HG03039 (cell line): Measurements from ENCODE around the gene NDUFB2.
"Not testable (repeated sequence)": the region's sequence is repeated elsewhere in the genome, so short reads cannot be mapped to it uniquely, and the experiment has no call there.

ENCODE experiments used
- ATAC-seq: cut with Tn5 transposase; IDR thresholded peaks from one replicate; pipeline ENCODE4 v1.9.1; 2021; ENCODE audit warnings: mild to moderate bottlenecking, moderate library complexity; ENCODE audit not compliant: unreplicated experiment

Gene NDUFB2

DNA sequence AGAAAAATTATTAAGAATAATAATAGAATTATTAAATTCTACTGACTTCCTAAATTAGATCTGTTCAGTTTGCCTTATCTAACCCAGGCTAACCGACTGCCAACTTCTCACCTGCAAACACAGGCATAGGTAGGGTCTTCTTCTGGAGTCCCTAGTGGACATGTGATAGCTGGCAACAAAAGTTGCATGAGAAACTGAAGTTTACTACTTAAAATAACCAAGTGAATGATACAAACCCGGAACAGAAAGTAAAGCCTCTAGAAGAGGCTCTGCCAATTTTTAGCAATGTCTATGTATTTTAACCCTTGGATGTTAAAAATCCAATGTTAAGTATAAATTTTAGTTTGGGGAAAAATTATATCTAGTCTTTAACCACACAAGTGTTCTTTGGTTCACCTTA is 37.6 kb downstream of the NDUFB2 start:
- no peak for ATAC-seq

DNA sequence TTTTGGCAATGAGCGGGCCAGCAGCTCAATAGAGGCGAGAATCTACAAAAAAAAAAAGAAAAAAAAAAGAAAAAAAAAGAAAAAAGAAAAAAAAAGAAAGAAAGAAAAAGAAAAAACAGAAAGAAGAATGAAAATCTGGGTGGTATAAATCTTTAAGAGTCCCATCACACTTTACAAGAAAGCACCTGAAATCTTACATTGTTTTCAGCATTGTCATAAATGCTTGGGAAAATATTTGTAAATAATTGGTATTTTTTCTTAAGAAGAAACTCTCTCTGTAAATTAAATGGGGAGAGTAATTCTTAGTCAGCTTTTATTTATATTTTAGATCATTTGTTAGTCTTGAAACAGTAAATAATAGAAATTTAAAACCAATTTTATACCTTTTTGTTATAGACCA is 38.2 kb downstream of the NDUFB2 start:
- ATAC-seq = no peak

DNA sequence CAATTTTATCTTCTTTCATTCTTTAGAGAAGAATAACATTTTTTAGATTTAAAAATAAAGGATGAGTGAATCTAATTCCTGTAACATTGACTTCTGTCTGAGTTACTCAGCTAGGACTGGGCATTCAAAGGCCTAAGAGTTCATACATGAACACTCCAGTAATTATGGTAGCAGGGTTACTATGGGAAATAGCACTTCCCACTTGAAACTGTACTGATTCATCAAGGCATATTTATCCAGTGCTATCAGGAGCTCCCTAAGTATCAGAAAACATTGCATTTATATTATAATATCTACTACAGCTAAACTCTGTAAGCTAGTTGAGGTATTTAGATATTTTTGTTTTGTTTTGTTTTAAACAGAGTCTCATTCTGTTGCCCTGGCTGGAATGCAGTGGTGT is 41.8 kb downstream of the NDUFB2 start:
- no peak for ATAC-seq

DNA sequence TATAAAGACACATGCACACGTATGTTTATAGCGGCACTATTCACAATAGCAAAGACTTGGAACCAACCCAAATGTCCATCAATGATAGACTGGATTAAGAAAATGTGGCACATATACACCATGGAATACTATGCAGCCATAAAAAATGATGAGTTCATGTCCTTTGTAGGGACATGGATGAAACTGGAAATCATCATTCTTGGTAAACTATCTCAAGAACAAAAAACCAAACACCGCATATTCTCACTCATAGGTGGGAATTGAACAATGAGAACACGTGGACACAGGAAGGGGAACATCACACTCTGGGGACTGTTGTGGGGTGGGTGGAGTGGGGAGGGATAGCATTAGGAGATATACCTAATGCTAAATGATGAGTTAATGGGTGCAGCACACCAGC is 46.7 kb downstream of the NDUFB2 start:
- ATAC-seq = not testable (repeated sequence)

DNA sequence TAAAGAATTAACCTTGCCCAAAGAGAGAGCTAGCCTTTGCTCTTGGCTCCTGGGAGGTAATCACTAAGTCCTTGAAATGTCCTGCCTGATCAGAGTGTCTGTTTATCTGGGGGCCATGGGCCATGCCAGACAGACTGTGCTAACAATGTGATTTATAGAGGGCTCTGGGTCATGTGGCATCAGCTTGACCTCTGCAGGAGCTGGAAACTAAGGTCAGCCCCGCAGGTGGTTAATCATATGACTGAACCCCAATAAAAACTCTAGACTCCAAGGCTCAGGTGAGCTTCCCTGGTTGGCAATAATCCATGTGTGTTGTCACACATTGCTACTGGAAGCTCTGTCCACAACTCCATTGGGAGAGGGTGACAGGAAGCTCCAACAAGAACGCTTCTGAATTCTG is 47.5 kb downstream of the NDUFB2 start:
- ATAC-seq = no peak

DNA sequence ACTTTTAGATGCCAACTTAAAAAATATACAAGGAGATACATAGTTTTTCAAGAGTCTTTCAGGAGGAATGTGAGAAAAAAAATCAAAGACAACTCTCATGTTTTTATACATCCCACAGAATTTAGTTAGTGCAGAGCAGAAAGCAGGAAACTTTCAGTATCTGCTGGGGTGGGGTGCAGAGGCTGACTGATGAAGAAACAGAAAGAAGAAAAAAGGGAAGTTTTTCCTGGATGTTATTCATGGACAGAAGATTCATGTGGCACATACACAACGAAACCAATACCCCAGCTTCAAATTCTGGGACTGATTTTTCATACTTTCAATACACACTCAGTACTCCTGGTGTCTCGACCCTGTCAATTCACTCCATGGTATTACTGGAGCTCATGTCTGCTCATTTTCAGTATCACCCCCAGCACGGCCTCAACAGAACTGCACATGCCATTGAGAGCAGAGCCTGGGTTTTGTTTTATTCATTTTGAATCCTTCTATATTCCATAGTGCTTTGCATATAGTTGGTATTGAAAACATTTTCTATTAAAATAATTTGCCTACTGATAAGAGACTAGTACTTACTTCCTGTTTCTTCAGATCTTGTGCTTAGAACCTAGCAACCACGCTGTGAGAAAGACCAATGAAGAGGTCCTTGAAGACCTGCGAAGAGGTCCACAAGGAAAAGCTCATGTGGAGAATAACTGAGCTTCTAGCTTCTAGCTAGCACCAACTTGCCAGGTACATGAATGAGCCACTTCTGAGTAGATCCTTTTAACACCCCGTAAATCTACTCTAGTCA is 49.0 kb downstream of the NDUFB2 start:
- ATAC-seq = no peak

DNA sequence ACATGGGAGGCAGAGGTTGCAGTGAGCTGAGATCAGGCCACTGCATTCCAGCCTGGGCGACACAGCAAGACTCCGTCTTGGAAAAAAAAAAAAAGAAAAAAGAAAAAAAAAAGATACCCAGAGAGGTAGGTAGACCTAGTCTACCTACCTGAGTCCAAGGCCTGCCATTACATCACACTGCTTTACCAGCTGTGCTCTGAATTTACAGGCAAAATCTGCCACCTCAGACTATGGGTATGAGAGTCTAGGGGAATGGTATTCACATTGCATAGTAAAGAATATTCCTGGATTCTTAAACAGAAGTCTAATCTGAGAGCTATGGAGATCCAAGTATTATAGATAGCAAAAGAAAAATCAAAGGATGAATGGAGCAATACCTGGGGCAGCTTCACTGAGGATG is 50.2 kb downstream of the NDUFB2 start:
- ATAC-seq = no peak

DNA sequence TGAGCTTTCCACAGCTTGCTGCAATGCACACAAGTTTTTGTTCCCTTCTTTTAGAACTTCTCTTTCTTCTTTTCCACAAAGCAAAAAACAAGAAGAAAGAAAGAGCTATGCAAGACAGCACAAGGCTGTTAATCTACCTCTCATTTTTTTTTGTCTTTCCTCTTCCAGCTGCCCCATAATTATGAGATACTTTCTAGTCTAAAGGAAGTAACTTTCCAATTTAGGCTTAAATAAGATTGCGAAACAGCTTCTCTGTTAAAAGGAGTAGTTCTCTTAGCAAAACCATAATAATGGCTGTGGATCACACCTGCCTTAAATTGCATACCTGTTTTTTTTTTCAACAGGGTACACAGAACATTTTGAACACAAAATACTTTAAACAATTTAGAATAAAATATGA is 56.0 kb downstream of the NDUFB2 start:
- ATAC-seq = no peak

DNA sequence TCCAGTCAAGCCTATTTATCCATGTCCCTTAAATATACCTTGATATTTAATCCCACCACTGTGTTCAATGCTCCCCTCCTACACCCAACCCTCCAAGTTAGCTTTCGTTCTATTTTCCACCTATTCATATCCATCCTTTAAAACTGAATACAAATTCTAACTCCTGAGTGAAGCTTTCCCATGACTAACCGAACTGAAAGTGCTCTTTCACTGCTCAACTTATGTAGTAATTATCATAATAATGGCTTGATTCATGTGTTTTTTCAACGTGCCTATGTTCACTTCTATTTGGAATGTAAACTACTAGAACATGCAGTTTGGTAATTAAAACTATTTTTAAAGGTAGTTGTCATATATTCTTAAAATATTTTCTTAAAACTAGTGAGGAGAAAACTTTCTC is 58.0 kb downstream of the NDUFB2 start:
- ATAC-seq = no peak
